Measurements from ENCODE around the gene PBX3. TPM values are rescaled to one million over a fixed set of nuclear protein-coding genes. Genes with fewer than 3 reads are reported as not detected.

The PBX3 gene
- total RNA-seq, 2 donors from 2014 or later = 71.1 to 91.5 TPM

GRCh38 chr9:125739436-125739835 is 7.7 kb upstream of the PBX3 start:
- TF ChIP-seq, protein P1, sequence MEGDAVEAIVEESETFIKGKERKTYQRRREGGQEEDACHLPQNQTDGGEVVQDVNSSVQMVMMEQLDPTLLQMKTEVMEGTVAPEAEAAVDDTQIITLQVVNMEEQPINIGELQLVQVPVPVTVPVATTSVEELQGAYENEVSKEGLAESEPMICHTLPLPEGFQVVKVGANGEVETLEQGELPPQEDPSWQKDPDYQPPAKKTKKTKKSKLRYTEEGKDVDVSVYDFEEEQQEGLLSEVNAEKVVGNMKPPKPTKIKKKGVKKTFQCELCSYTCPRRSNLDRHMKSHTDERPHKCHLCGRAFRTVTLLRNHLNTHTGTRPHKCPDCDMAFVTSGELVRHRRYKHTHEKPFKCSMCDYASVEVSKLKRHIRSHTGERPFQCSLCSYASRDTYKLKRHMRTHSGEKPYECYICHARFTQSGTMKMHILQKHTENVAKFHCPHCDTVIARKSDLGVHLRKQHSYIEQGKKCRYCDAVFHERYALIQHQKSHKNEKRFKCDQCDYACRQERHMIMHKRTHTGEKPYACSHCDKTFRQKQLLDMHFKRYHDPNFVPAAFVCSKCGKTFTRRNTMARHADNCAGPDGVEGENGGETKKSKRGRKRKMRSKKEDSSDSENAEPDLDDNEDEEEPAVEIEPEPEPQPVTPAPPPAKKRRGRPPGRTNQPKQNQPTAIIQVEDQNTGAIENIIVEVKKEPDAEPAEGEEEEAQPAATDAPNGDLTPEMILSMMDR (IDR thresholded peaks at IDR 0.05) = no peak
- Histone ChIP-seq H3K4me3 (no peak overlapping the region), H3K4me1 (no peaks in the 10 kb centered on the region), H3K27ac (no peak overlapping the region), H3K9me3 (no peaks in the 10 kb centered on the region), H3K36me3 (no peaks in the 10 kb centered on the region), H3K27me3 (no peaks in the 10 kb centered on the region)
- DNase-seq (ENCODE audit: low spot score) = no peak

- Histone ChIP-seq H3K4me1 (peaks cover 0 to 9% of the 10 kb centered on the region in 2 donors), H3K36me3 (no peaks in the 10 kb centered on the region), H3K9me3 (no peaks in the 10 kb centered on the region), H3K27me3 (no peaks in the 10 kb centered on the region), H3K27ac (no peak overlapping the region), H3K4me3 (no peak overlapping the region)
- TF ChIP-seq, protein P1 (IDR thresholded peaks at IDR 0.05) = no peak
- DNase-seq (ENCODE audit: low spot score) = no peak
Observed at GRCh38 chr9:125742657-125743056, 4.5 kb upstream of the PBX3 start.

- Histone ChIP-seq H3K9me3 (no peaks in the 10 kb centered on the region), H3K4me1 (peaks cover 0 to 9% of the 10 kb centered on the region in 2 donors), H3K4me3 (no peak overlapping the region), H3K27me3 (no peaks in the 10 kb centered on the region), H3K27ac (no peak overlapping the region), H3K36me3 (no peaks in the 10 kb centered on the region)
- TF ChIP-seq, protein P1 (IDR thresholded peaks at IDR 0.05) = no peak
- no peak for DNase-seq (ENCODE audit: low spot score)
Observed at GRCh38 chr9:125743682-125744428, 3.3 kb upstream of the PBX3 start.

DNA sequence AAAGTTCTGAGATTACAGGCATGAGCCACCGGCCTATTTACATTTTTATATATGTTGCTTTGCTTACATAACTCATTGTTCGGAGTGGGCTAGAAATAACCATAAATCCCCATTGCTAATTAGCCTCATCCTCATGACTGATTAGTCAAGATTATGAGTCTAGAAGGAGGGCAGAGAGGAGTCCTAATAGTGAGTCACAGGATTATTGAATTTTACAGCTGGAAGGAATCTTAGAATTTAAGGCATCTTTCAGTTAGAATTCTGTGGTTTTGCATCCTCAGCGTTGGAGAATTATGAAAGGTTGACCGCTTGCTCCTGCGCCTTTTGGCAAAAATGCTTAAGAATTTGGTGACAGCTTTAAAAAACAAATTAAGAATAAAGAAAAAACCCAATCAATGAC is 2.6 kb upstream of the PBX3 start:
- no peak overlapping the region for H3K4me3 ChIP-seq
- H3K27me3 ChIP-seq = no peaks in the 10 kb centered on the region
- no peak overlapping the region for H3K27ac ChIP-seq
- H3K9me3 ChIP-seq = no peaks in the 10 kb centered on the region
- peaks cover 0 to 9% of the 10 kb centered on the region in 2 donors for H3K4me1 ChIP-seq
- H3K36me3 ChIP-seq = no peaks in the 10 kb centered on the region
- DNase-seq (ENCODE audit: low spot score) = no peak
- TF ChIP-seq, protein P1 (IDR thresholded peaks at IDR 0.05) = no peak

GRCh38 chr9:125745018-125745417 is 2.2 kb upstream of the PBX3 start:
- Histone ChIP-seq H3K4me3 (no peak overlapping the region), H3K27ac (no peak overlapping the region), H3K9me3 (no peaks in the 10 kb centered on the region), H3K4me1 (peaks cover 0 to 9% of the 10 kb centered on the region in 2 donors), H3K36me3 (no peaks in the 10 kb centered on the region), H3K27me3 (no peaks in the 10 kb centered on the region)
- no peak for DNase-seq (ENCODE audit: low spot score)
- TF ChIP-seq, protein P1 (IDR thresholded peaks at IDR 0.05) = no peak

GRCh38 chr9:125745682-125746016 is 1.5 kb upstream of the PBX3 start:
- no peak for DNase-seq (ENCODE audit: low spot score)
- TF ChIP-seq, protein P1 (IDR thresholded peaks at IDR 0.05) = no peak
- no peaks in the 10 kb centered on the region for H3K9me3 ChIP-seq
- peak overlapping the region; percentile 52 to 86 for H3K4me3 ChIP-seq
- peak overlapping the region; percentile 77 to 93 for H3K27ac ChIP-seq
- H3K4me1 ChIP-seq = peaks cover 0 to 14% of the 10 kb centered on the region in 2 donors
- H3K36me3 ChIP-seq = no peaks in the 10 kb centered on the region
- H3K27me3 ChIP-seq = no peaks in the 10 kb centered on the region
